Measurements from ENCODE around the gene LRG1.
"Not testable (repeated sequence)": the region's sequence is repeated elsewhere in the genome, so short reads cannot be mapped to it uniquely, and the experiment has no call there.

The LRG1 gene

DNA sequence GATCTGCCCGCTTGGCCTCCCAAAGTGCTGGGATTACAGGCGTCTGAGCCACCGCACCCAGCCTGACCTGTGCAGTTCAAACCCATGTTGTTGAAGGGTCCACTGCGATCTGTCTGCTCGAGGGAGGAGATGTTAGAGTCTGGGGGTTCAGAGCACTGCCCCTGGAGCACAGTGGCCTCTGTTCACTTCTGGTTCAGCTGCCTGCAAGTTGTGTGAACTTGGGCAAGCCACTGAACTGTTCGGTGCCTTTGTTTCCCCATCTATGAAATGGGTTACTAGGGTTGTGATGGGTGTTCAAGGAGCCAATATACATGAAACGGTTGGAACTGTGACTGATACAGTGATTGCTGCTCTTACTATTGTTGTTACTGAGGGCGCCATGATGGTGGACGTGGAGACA, 6.5 kb downstream of the LRG1 start:
- Histone ChIP-seq H3K4me1 (ENCODE audit: insufficient read depth, poor library complexity, severe bottlenecking) (no peaks in the 10 kb centered on the region), H3K27me3 (ENCODE audit: insufficient read depth, poor library complexity, severe bottlenecking) (no peaks in the 10 kb centered on the region), H3K4me3 (ENCODE audit: severe bottlenecking) (no peak overlapping the region), H3K9me3 (ENCODE audit: severe bottlenecking) (no peaks in the 10 kb centered on the region), H3K27ac (ENCODE audit: poor library complexity, severe bottlenecking) (no peak overlapping the region), H3K36me3 (ENCODE audit: low read depth) (no peaks in the 10 kb centered on the region)
- TF ChIP-seq, protein P1, sequence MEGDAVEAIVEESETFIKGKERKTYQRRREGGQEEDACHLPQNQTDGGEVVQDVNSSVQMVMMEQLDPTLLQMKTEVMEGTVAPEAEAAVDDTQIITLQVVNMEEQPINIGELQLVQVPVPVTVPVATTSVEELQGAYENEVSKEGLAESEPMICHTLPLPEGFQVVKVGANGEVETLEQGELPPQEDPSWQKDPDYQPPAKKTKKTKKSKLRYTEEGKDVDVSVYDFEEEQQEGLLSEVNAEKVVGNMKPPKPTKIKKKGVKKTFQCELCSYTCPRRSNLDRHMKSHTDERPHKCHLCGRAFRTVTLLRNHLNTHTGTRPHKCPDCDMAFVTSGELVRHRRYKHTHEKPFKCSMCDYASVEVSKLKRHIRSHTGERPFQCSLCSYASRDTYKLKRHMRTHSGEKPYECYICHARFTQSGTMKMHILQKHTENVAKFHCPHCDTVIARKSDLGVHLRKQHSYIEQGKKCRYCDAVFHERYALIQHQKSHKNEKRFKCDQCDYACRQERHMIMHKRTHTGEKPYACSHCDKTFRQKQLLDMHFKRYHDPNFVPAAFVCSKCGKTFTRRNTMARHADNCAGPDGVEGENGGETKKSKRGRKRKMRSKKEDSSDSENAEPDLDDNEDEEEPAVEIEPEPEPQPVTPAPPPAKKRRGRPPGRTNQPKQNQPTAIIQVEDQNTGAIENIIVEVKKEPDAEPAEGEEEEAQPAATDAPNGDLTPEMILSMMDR (IDR thresholded peaks at IDR 0.05; ENCODE audit: poor library complexity, severe bottlenecking): no peak
- DNase-seq (ENCODE audit: low spot score) (no peak), ATAC-seq (ENCODE audit: low read depth) (no peak)

DNA sequence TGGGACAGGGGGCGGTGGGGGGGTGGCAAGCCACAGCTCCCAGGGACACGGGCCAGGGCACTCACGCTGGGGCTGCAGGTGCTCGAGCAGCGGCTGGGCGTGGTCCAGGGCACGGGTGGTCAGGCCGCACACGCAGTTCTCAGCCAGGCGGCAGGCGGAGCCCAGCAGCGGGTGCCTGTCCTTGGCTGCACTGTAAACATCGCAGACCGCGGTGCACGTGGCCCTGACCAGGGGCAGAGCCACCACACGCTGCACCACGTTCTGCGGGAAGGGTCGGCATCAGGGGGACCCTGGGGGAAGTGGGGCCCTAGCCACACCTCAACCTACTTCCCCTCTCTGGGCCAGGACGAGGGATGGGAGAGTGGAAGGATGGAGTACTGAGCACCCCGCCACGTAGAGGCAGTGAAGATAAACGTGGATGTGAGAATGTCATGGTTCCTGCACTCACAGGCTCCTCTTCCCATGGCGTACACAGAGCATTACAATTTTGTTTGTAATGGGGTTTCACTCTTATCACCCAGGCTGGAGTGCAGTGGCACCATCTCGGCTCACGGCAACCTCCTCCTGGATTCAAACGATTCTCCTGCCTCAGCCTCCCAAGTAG, 8.2 kb downstream of the LRG1 start:
- H3K4me3 ChIP-seq (ENCODE audit: severe bottlenecking): no peak overlapping the region
- TF ChIP-seq, protein P1 (IDR thresholded peaks at IDR 0.05; ENCODE audit: poor library complexity, severe bottlenecking): no peak
- DNase-seq (ENCODE audit: low spot score): no peak
- no peaks in the 10 kb centered on the region for H3K9me3 ChIP-seq (ENCODE audit: severe bottlenecking)
- ATAC-seq (ENCODE audit: low read depth): no peak
- H3K27ac ChIP-seq (ENCODE audit: poor library complexity, severe bottlenecking): no peak overlapping the region
- H3K27me3 ChIP-seq (ENCODE audit: insufficient read depth, poor library complexity, severe bottlenecking): no peaks in the 10 kb centered on the region
- no peaks in the 10 kb centered on the region for H3K36me3 ChIP-seq (ENCODE audit: low read depth)
- no peaks in the 10 kb centered on the region for H3K4me1 ChIP-seq (ENCODE audit: insufficient read depth, poor library complexity, severe bottlenecking)

DNA sequence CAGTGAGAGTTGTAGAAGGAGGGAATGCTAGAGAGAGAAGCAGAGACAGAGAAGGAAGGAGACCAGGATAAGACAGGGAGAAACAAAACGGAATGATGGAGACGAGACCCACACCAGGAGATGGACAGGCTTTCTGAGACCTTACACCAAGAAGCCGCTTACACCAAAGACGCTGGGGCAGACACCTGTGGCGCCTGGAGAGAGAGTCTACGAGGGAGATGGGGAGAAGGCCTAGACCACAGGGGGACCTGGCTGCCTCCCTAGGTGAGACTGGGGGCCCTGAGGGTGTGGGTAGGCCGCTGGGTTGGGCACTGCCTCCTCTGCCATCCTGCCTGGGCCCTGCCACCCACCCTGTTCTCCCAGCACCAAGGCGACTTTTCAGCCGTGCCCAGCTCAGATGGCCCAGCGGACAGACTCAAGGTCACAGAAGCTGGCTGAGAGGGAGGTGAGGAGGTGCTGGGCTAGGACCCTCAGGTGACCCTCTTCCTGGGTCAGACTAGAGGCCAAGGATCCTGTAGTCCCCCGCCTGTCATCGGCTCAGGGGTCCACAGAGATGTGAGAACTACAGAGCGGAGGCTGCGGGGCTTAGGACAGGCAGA, 9.8 kb downstream of the LRG1 start:
- Histone ChIP-seq H3K27me3 (ENCODE audit: insufficient read depth, poor library complexity, severe bottlenecking) (no peaks in the 10 kb centered on the region), H3K36me3 (ENCODE audit: low read depth) (no peaks in the 10 kb centered on the region), H3K4me1 (ENCODE audit: insufficient read depth, poor library complexity, severe bottlenecking) (no peaks in the 10 kb centered on the region), H3K27ac (ENCODE audit: poor library complexity, severe bottlenecking) (no peak overlapping the region), H3K4me3 (ENCODE audit: severe bottlenecking) (no peak overlapping the region), H3K9me3 (ENCODE audit: severe bottlenecking) (no peaks in the 10 kb centered on the region)
- DNase-seq (ENCODE audit: low spot score) (no peak), ATAC-seq (ENCODE audit: low read depth) (no peak)
- TF ChIP-seq, protein P1 (IDR thresholded peaks at IDR 0.05; ENCODE audit: poor library complexity, severe bottlenecking): no peak

DNA sequence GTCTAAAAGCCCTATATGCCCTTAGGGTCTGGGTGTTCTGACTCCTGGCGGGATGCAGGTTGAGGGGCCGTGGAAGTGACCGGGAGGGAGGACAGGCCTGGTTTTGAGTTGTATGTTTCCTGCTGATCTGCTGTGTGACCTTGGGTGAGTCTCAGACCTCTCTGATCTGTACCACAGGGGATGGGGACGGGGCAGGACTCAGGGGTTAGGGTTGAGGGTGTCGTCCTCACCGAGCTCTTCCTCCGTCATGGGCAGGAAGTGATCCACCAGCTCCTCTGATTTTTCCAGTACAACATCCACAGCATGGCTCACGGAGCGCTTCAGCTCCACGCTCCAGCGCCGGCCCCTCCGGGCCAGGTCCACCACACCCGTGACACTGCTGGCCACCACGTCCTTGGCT, 11.0 kb downstream of the LRG1 start:
- Histone ChIP-seq H3K4me1 (ENCODE audit: insufficient read depth, poor library complexity, severe bottlenecking) (no peaks in the 10 kb centered on the region), H3K27me3 (ENCODE audit: insufficient read depth, poor library complexity, severe bottlenecking) (no peaks in the 10 kb centered on the region), H3K4me3 (ENCODE audit: severe bottlenecking) (no peak overlapping the region), H3K27ac (ENCODE audit: poor library complexity, severe bottlenecking) (no peak overlapping the region), H3K36me3 (ENCODE audit: low read depth) (no peaks in the 10 kb centered on the region), H3K9me3 (ENCODE audit: severe bottlenecking) (no peaks in the 10 kb centered on the region)
- TF ChIP-seq, protein P1 (IDR thresholded peaks at IDR 0.05; ENCODE audit: poor library complexity, severe bottlenecking): no peak
- ATAC-seq (ENCODE audit: low read depth) (no peak), DNase-seq (ENCODE audit: low spot score) (no peak)

DNA sequence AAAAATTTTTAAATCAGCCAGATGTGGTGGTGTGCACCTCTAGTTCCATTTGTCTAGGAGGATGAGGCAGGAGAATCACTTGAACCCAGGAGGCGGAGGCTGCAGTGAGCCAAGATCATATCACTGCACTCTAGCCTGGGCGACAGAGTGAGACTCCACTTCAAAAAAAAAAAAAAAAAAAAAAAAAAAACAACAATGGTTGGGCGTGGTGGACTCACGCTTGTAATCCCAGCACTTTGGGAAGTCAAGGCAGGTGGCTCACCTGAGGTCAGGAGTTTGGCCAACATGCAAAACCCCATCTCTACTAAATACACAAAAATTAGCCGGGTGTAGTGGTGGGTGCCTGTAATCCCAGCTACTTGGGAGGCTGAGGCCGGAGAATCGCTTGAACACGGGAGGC, 12.5 kb downstream of the LRG1 start:
- not testable (repeated sequence) for H3K27me3 ChIP-seq (ENCODE audit: insufficient read depth, poor library complexity, severe bottlenecking); H3K4me1 ChIP-seq (ENCODE audit: insufficient read depth, poor library complexity, severe bottlenecking); H3K27ac ChIP-seq (ENCODE audit: poor library complexity, severe bottlenecking); H3K4me3 ChIP-seq (ENCODE audit: severe bottlenecking); DNase-seq (ENCODE audit: low spot score); H3K36me3 ChIP-seq (ENCODE audit: low read depth); ATAC-seq (ENCODE audit: low read depth); H3K9me3 ChIP-seq (ENCODE audit: severe bottlenecking)

All from RWPE2 (cell line).